ENCODE data around the gene SERPINB12.

- TF ChIP-seq CTCF (conservative IDR thresholded peaks at IDR 0.05 in 1 of 2, IDR thresholded peaks at IDR 0.05 in 1 of 2; ENCODE audit: extremely low read depth in 1 of 2, insufficient read depth in 1 of 2, low read depth in 1 of 2, low read length in 2 of 2) (no peak), EZH2 (IDR thresholded peaks at IDR 0.05; ENCODE audit: borderline replicate concordance, low read length) (no peak)
Measured at GRCh38 chr18:63617915-63618234, 75.7 kb downstream of the SERPINB12 start.

Measured in mammary epithelial cell (primary cell).